NT2/D1 (cell line): ENCODE results near the gene NIPBL.
"Not testable (repeated sequence)": the region's sequence is repeated elsewhere in the genome, so short reads cannot be mapped to it uniquely, and the experiment has no call there.

ENCODE experiments used
- DNase-seq: peaks from one replicate; pipeline ENCODE4 v3.0.0-alpha.2; 2011; ENCODE audit warnings: low read depth, low spot score
- H3K27me3 ChIP-seq: 2 replicates; pipeline ENCODE4 v1.6.0; 2011; ENCODE audit warnings: mild to moderate bottlenecking; ENCODE audit not compliant: insufficient read length, insufficient read depth
- H3K36me3 ChIP-seq: 2 replicates; pipeline ENCODE4 v1.6.1; 2011; ENCODE audit warnings: mild to moderate bottlenecking, low read length, mixed read lengths; ENCODE audit not compliant: insufficient read depth, insufficient read length
- H3K4me1 ChIP-seq: 2 replicates; pipeline ENCODE4 v1.5.1; 2011; ENCODE audit not compliant: insufficient read depth, insufficient read length
- H3K4me3 ChIP-seq: 2 replicates; pipeline ENCODE4 v1.5.1; 2011; ENCODE audit warnings: low read depth; ENCODE audit not compliant: insufficient read length
- H3K9ac ChIP-seq: 2 replicates; pipeline ENCODE4 v1.6.0; 2011; ENCODE audit warnings: low read depth; ENCODE audit not compliant: insufficient read length
- H3K9me3 ChIP-seq: 2 replicates; pipeline ENCODE4 v1.5.1; 2011; ENCODE audit warnings: mild to moderate bottlenecking, low read length; ENCODE audit not compliant: insufficient read depth
- SUZ12 ChIP-seq: IDR thresholded peaks from 2 replicates; pipeline ENCODE4 v1.6.1; 2011; ENCODE audit not compliant: insufficient read length, insufficient read depth; ENCODE audit errors: extremely low read depth
- YY1 ChIP-seq: IDR thresholded peaks from 2 replicates; pipeline ENCODE4 v1.6.1; 2011; ENCODE audit not compliant: insufficient read length, insufficient read depth
- ZNF274 ChIP-seq: IDR thresholded peaks from 2 replicates; pipeline ENCODE4 v1.6.1; 2011; ENCODE audit warnings: mild to moderate bottlenecking, low read depth, low read length

NIPBL gene

GRCh38 chr5:36899860-36900259 is 23.3 kb downstream of the NIPBL start:
- no peak overlapping the region for H3K4me3 ChIP-seq
- no peak overlapping the region for H3K9ac ChIP-seq
- no peaks in the 10 kb centered on the region for H3K4me1 ChIP-seq
- TF ChIP-seq SUZ12: no peak
- no peak for TF ChIP-seq YY1
- no peak for TF ChIP-seq ZNF274
- H3K9me3 ChIP-seq: no peaks in the 10 kb centered on the region
- H3K27me3 ChIP-seq: no peaks in the 10 kb centered on the region
- no peaks in the 10 kb centered on the region for H3K36me3 ChIP-seq
- DNase-seq: no peak

DNA sequence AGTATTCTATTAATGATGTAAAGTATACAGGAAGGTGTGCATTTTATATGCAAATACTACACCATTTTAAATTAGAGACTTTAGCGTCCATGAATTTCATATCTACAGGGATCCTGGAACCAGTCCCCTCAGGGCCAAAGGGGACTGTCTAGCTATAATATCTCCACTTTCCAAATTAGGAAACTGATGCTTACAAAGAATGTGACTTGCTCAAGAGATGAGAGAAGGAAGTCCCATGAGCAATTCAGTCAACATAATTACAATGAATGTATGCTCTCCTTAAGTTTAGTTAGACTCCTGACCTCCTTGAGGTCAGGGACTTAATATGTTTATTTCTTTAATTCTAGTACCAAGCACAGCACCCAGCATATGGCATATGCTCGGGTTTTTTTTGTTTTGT is 23.7 kb downstream of the NIPBL start:
- Histone ChIP-seq H3K9me3 (no peaks in the 10 kb centered on the region), H3K36me3 (no peaks in the 10 kb centered on the region), H3K9ac (no peak overlapping the region), H3K4me1 (no peaks in the 10 kb centered on the region), H3K4me3 (no peak overlapping the region), H3K27me3 (no peaks in the 10 kb centered on the region)
- no peak for DNase-seq
- no peak for TF ChIP-seq ZNF274
- TF ChIP-seq YY1: no peak
- TF ChIP-seq SUZ12: no peak

DNA sequence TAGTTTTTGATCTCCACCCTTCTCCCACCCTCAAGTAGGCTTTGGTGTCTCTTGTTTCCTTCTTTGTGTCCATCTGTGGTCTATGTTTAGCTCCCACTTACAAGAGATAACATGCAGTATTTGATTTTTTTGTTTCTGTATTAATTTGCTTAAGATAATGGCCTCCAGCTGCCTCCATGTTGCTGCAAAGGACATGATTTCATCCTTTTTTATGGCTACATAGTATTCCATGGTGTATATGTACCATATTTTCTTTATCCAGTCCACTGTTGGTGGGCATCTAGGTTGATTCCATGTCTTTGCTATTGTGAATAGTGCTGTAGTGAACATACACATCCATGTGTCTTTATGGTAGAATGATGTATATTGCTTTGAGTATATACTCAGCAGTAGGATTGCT is 24.5 kb downstream of the NIPBL start:
- DNase-seq, H3K4me1 ChIP-seq, H3K36me3 ChIP-seq, H3K4me3 ChIP-seq, H3K9ac ChIP-seq, H3K27me3 ChIP-seq, H3K9me3 ChIP-seq: not testable (repeated sequence)

- TF ChIP-seq ZNF274 (no peak), SUZ12 (no peak), YY1 (no peak)
- no peak for DNase-seq
Measured at GRCh38 chr5:36901856-36902255, 25.3 kb downstream of the NIPBL start.

DNA sequence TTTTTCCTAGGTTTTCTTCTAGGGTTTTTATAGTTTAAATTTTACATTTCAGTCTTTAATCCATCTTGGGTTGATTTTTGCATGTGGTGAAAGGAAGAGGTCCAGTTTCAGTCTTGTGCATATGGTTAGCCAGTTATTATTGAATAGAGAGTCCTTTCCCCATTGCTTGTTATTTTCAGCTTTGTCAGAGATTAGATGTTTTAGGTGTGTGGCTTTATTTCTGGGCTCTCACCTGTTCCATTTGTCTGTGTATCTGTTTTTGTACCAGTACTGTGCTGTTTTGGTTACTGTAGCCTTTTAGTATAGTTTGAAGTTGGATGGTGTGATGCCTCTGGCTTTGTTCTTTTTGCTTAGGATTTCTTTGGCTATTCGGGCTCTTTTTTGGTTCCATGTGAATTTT is 25.8 kb downstream of the NIPBL start:
- Histone ChIP-seq H3K9me3 (no peaks in the 10 kb centered on the region), H3K4me3 (no peak overlapping the region), H3K27me3 (no peaks in the 10 kb centered on the region), H3K4me1 (no peaks in the 10 kb centered on the region), H3K9ac (no peak overlapping the region), H3K36me3 (no peaks in the 10 kb centered on the region)
- DNase-seq: no peak
- TF ChIP-seq SUZ12 (no peak), ZNF274 (no peak), YY1 (no peak)

More at GRCh38 chr5:36901856-36902255, 25.3 kb downstream of the NIPBL start:
- Histone ChIP-seq H3K27me3 (no peaks in the 10 kb centered on the region), H3K4me1 (no peaks in the 10 kb centered on the region), H3K4me3 (no peak overlapping the region), H3K36me3 (no peaks in the 10 kb centered on the region), H3K9me3 (no peaks in the 10 kb centered on the region), H3K9ac (no peak overlapping the region)

DNA sequence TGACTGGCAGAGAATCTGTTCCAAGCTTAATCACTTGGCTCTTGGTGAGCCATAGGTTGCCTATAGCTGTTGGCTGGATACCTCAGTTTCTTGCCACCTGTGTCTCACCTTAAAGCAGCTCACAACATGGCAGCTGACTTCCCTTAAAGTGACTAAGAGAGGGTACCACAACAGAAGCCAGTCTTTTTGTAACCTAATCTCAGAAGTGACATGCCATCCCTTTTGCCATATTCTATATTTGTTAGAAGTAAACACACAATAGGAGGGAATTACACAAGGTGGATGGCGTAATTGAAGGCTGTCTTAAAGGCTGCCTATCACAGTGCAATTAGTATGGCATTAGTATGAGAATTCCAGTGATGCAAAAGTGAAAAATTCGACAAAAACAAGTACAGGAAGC is 28.1 kb downstream of the NIPBL start:
- TF ChIP-seq ZNF274 (no peak), SUZ12 (no peak), YY1 (no peak)
- no peaks in the 10 kb centered on the region for H3K4me1 ChIP-seq
- no peaks in the 10 kb centered on the region for H3K9me3 ChIP-seq
- no peaks in the 10 kb centered on the region for H3K27me3 ChIP-seq
- no peak overlapping the region for H3K4me3 ChIP-seq
- no peak overlapping the region for H3K9ac ChIP-seq
- DNase-seq: no peak
- H3K36me3 ChIP-seq: no peaks in the 10 kb centered on the region

DNA sequence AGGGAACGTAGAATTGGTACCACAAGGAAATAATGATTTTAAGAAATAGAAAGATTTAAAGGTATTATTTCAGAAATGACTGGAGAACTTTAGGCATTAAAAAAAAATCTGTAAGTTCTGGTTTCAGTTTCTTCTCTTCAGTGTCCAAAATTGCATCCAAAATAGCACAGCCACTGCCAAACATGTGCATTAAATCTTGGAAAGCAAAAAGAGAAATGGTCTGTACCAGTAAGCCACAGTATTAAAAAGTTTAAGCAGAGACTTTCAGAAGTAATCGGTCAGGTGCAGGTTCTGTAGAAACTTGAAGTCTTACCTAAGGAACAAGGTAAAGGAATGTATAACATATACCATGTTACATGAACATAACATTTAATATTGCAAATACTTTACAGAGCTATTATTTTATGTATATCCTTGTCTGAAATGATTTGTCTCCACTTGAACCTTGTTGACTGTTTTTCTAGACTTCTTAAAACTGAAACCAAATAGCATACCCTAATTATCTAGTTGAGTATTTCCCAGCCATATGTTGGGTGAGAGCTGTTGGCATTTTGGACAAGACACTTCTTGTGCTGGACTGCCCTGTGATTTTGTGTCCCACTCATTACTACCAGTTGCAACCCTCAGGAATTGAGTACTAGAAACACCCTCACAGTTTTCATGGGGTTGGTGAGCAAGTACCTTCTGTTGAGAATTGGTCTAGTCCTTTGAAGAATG is 32.1 kb downstream of the NIPBL start:
- H3K4me3 ChIP-seq: no peak overlapping the region
- H3K36me3 ChIP-seq: no peaks in the 10 kb centered on the region
- H3K9me3 ChIP-seq: no peaks in the 10 kb centered on the region
- no peak for DNase-seq
- H3K27me3 ChIP-seq: no peaks in the 10 kb centered on the region
- no peak overlapping the region for H3K9ac ChIP-seq
- TF ChIP-seq YY1: no peak
- TF ChIP-seq SUZ12: no peak
- no peak for TF ChIP-seq ZNF274
- H3K4me1 ChIP-seq: no peaks in the 10 kb centered on the region

- Histone ChIP-seq H3K4me3 (no peak overlapping the region), H3K27me3 (no peaks in the 10 kb centered on the region), H3K9me3 (no peaks in the 10 kb centered on the region), H3K36me3 (no peaks in the 10 kb centered on the region), H3K4me1 (no peaks in the 10 kb centered on the region), H3K9ac (no peak overlapping the region)
- no peak for TF ChIP-seq ZNF274
- no peak for TF ChIP-seq SUZ12
- TF ChIP-seq YY1: no peak
- no peak for DNase-seq
Measured at GRCh38 chr5:36915653-36916052, 39.1 kb downstream of the NIPBL start.

- H3K27me3 ChIP-seq, H3K9ac ChIP-seq, H3K4me3 ChIP-seq, H3K36me3 ChIP-seq, DNase-seq, H3K4me1 ChIP-seq, H3K9me3 ChIP-seq: not testable (repeated sequence)
Measured at GRCh38 chr5:36916614-36917013, 40.0 kb downstream of the NIPBL start.

GRCh38 chr5:36917358-36917757 is 40.8 kb downstream of the NIPBL start:
- H3K27me3 ChIP-seq, H3K4me3 ChIP-seq, H3K4me1 ChIP-seq, H3K9me3 ChIP-seq, H3K36me3 ChIP-seq, DNase-seq, H3K9ac ChIP-seq: not testable (repeated sequence)
